GM18861 (cell line): ENCODE results near the gene CYP2B6.
"Not testable (repeated sequence)": the region's sequence is repeated elsewhere in the genome, so short reads cannot be mapped to it uniquely, and the experiment has no call there.

Experiments
- ATAC-seq: cut with Tn5 transposase; IDR thresholded peaks from one replicate; pipeline ENCODE4 v1.9.1; 2021; ENCODE audit not compliant: unreplicated experiment

Gene CYP2B6

GRCh38 chr19:40979759-40980158 lies 11.3 kb upstream of the CYP2B6 start:
- ATAC-seq: not testable (repeated sequence)

GRCh38 chr19:40980743-40981442 lies 10.2 kb upstream of the CYP2B6 start:
- not testable (repeated sequence) for ATAC-seq

GRCh38 chr19:40981591-40981990 lies 9.5 kb upstream of the CYP2B6 start:
- no peak for ATAC-seq

- ATAC-seq: no peak
Observed at GRCh38 chr19:40982594-40983101, 8.4 kb upstream of the CYP2B6 start.

- ATAC-seq: no peak
Observed at GRCh38 chr19:40989453-40989852, 1.6 kb upstream of the CYP2B6 start.

GRCh38 chr19:40995355-40995754 lies 4.3 kb downstream of the CYP2B6 start:
- no peak for ATAC-seq

GRCh38 chr19:40999018-40999417 lies 7.9 kb downstream of the CYP2B6 start:
- ATAC-seq: not testable (repeated sequence)

- ATAC-seq: no peak
Observed at GRCh38 chr19:41000310-41000737, 9.2 kb downstream of the CYP2B6 start.

GRCh38 chr19:41001243-41001971 lies 10.3 kb downstream of the CYP2B6 start:
- no peak for ATAC-seq

GRCh38 chr19:41003656-41004055 lies 12.6 kb downstream of the CYP2B6 start:
- not testable (repeated sequence) for ATAC-seq

GRCh38 chr19:41009700-41010235 lies 18.7 kb downstream of the CYP2B6 start:
- no peak for ATAC-seq

GRCh38 chr19:41013359-41013758 lies 22.3 kb downstream of the CYP2B6 start:
- no peak for ATAC-seq

GRCh38 chr19:41014643-41015042 lies 23.6 kb downstream of the CYP2B6 start:
- no peak for ATAC-seq

- ATAC-seq: no peak
Observed at GRCh38 chr19:41016488-41017071, 25.5 kb downstream of the CYP2B6 start.

GRCh38 chr19:41018736-41019290 lies 27.7 kb downstream of the CYP2B6 start:
- ATAC-seq: no peak

- no peak for ATAC-seq
Observed at GRCh38 chr19:41019346-41019745, 28.3 kb downstream of the CYP2B6 start.

GRCh38 chr19:41023193-41023592 lies 32.1 kb downstream of the CYP2B6 start:
- no peak for ATAC-seq

- no peak for ATAC-seq
Observed at GRCh38 chr19:41025411-41025810, 34.3 kb downstream of the CYP2B6 start.

GRCh38 chr19:41025871-41026270 lies 34.8 kb downstream of the CYP2B6 start:
- ATAC-seq: no peak

- no peak for ATAC-seq
Observed at GRCh38 chr19:41027273-41027967, 36.3 kb downstream of the CYP2B6 start.
